Endothelial cell of umbilical vein (primary cell): Measurements from ENCODE around the gene THSD7B. TPM values are rescaled to one million over a fixed set of nuclear protein-coding genes. Genes with fewer than 3 reads are reported as not detected.

ENCODE experiments used
- BruUV-seq: library from RNA; stranded (reverse); fragments of 400-500 nt; replicated peaks from 2 replicates; lab custom pipeline; 2021; lab: Mats Ljungman, UMichigan
- CTCF ChIA-PET: fragments of 300-600, 350-600 bp; sonication (Branson Sonifier 250); formaldehyde crosslinking; loops from one replicate; lab custom pipeline; 2021; ENCODE audit warnings: antibody characterized with exemption, inconsistent platforms; lab: Charles Lee
- POLR2A ChIA-PET: fragments of 300-600, 350-600 bp; sonication (Branson Sonifier 250); formaldehyde crosslinking; loops from one replicate; lab custom pipeline; 2021; ENCODE audit warnings: antibody characterized with exemption, inconsistent platforms; lab: Charles Lee
- DNase-seq: peaks from one replicate; pipeline ENCODE4 v3.0.0-alpha.2; 2011; ENCODE audit warnings: low read depth, low spot score
- FAIRE-seq: peaks from 2 replicates; lab custom pipeline; 2011; peaks lifted over from hg19 to GRCh38; lab: Jason Lieb, UNC
- H2AFZ ChIP-seq: 2 replicates; pipeline ENCODE4 v1.6.0; 2012; ENCODE audit warnings: low read depth, low read length, control low read depth, inconsistent platforms
- H3K27ac ChIP-seq: 2 replicates; pipeline ENCODE4 v1.5.1; 2011; ENCODE audit warnings: low read depth, mild to moderate bottlenecking, control low read depth, low read length, moderate library complexity; ENCODE audit not compliant: insufficient read depth
- H3K27me3 ChIP-seq, 2 experiments: 2 replicates each; pipeline versions ENCODE4 v1.6.0 to v1.6.1; 2011; ENCODE audit warnings: low read length in 2 of 2, mixed read lengths in 1 of 2; ENCODE audit not compliant: control insufficient read depth in 2 of 2, insufficient read depth in 2 of 2
- H3K36me3 ChIP-seq, 2 experiments: 2 replicates in 1 of 2; 3 replicates in 1 of 2; pipeline ENCODE4 v1.5.1; 2011; ENCODE audit warnings: low read length in 2 of 2, mild to moderate bottlenecking in 1 of 2, moderate library complexity in 1 of 2; ENCODE audit not compliant: control insufficient read depth in 2 of 2, insufficient read depth in 2 of 2; ENCODE audit errors: extremely low read depth in 1 of 2
- H3K4me1 ChIP-seq: 3 replicates; pipeline ENCODE4 v1.5.1; 2011; ENCODE audit warnings: mild to moderate bottlenecking, low read length; ENCODE audit not compliant: control insufficient read depth, insufficient read depth; ENCODE audit errors: extremely low read depth
- H3K4me2 ChIP-seq: 2 replicates; pipeline ENCODE4 v1.6.1; 2011; ENCODE audit warnings: low read length, control low read depth, mixed read lengths; ENCODE audit not compliant: insufficient read depth
- H3K4me3 ChIP-seq, 3 experiments: fragments of 200-600 bp in 1 of 3; sonication (generic), shearing (Covaris generic) in 1 of 3; replicated peaks in 1 of 3; 2 replicates each; pipeline ENCODE4 v1.5.1; 2011 to 2016; ENCODE audit warnings: control low read depth in 3 of 3, low read length in 3 of 3, mild to moderate bottlenecking in 2 of 3, inconsistent platforms in 1 of 3, low read depth in 1 of 3, moderate library complexity in 1 of 3; ENCODE audit not compliant: insufficient read depth in 1 of 3
- H3K79me2 ChIP-seq: 2 replicates; pipeline ENCODE4 v1.6.0; 2012; ENCODE audit warnings: low read length, inconsistent platforms; ENCODE audit not compliant: control insufficient read depth, insufficient read depth
- H3K9ac ChIP-seq: replicated peaks from 2 replicates; pipeline ENCODE3; 2011; ENCODE audit warnings: low read length, control low read depth; ENCODE audit not compliant: insufficient read depth; ENCODE audit errors: extremely low read depth
- H3K9me1 ChIP-seq: replicated peaks from 3 replicates; pipeline ENCODE4 v1.6.0; 2011; ENCODE audit warnings: mild to moderate bottlenecking, low read length; ENCODE audit not compliant: control insufficient read depth, insufficient read depth; ENCODE audit errors: extremely low read depth
- H3K9me3 ChIP-seq: replicated peaks from 2 replicates; pipeline ENCODE4 v1.5.1; 2012; ENCODE audit warnings: low read length, inconsistent platforms; ENCODE audit not compliant: control insufficient read depth, insufficient read depth
- H4K20me1 ChIP-seq: replicated peaks from 2 replicates; pipeline ENCODE3; 2011; ENCODE audit warnings: mild to moderate bottlenecking, low read length; ENCODE audit not compliant: control insufficient read depth, insufficient read depth; ENCODE audit errors: extremely low read depth
- EZH2 ChIP-seq: IDR thresholded peaks from 2 replicates; pipeline ENCODE4 v1.6.1; 2012; ENCODE audit warnings: borderline replicate concordance, low read depth, mild to moderate bottlenecking, moderate library complexity, low read length, inconsistent platforms; ENCODE audit not compliant: severe bottlenecking
- FOS ChIP-seq: IDR thresholded peaks from 2 replicates; pipeline ENCODE4 v1.6.1; 2011; ENCODE audit warnings: mild to moderate bottlenecking, low read length, moderate library complexity, borderline replicate concordance; ENCODE audit not compliant: insufficient read depth
- GATA2 ChIP-seq: IDR thresholded peaks from 2 replicates; pipeline ENCODE4 v1.7.0; 2011; ENCODE audit warnings: low read depth, mild to moderate bottlenecking, moderate library complexity, mixed read lengths, low read length; ENCODE audit not compliant: insufficient read length, insufficient read depth
- JUN ChIP-seq: IDR thresholded peaks from 2 replicates; pipeline ENCODE4 v1.6.1; 2011; ENCODE audit warnings: borderline replicate concordance, low read depth; ENCODE audit not compliant: insufficient read length, insufficient read depth
- MYC ChIP-seq: IDR thresholded peaks from one replicate; pipeline ENCODE4 v1.6.1; 2011; ENCODE audit warnings: mild to moderate bottlenecking, low read depth, low read length
- POLR2A ChIP-seq: IDR thresholded peaks from 2 replicates; pipeline ENCODE4 v1.6.1; 2012; ENCODE audit warnings: low read depth, mild to moderate bottlenecking, control low read depth, low read length
- POLR2AphosphoS5 ChIP-seq: IDR thresholded peaks from 2 replicates; pipeline ENCODE4 v1.6.1; 2012; ENCODE audit warnings: low read depth, mild to moderate bottlenecking, control low read depth, low read length, moderate library complexity; ENCODE audit not compliant: insufficient read depth
- dilution Hi-C: fragments of 300-500 bp; cut with MboI; formaldehyde crosslinking; loops from one replicate; pipeline ENCODE4 v1.15.0; 2019; ENCODE audit warnings: low sequenced_read_pairs; ENCODE audit not compliant: extremely low pct_ligation_motif_present
- intact Hi-C: fragments of 100-400 bp; cut with micrococcal nuclease; formaldehyde crosslinking; loops from one replicate; pipeline ENCODE4 v1.10.0; 2022
- polyA plus RNA-seq, 4 experiments: library from polyadenylated mRNA; depleted of rRNA in 3 of 4; stranded (reverse) in 3 of 4; unstranded in 1 of 4; fragments of >200 nt; gene quantifications; 2 replicates each; pipeline versions ENCODE4 v1.2.1 to v1.2.3, GENCODE V29; 2011 to 2012; ENCODE audit warnings: missing spikeins in 1 of 4
- total RNA-seq: library from RNA; stranded (reverse); gene quantifications from 2 replicates; pipeline ENCODE4 v1.2.3, GENCODE V29; 2021
- TF ChIP-seq, protein P1 (sequence below): IDR thresholded peaks from 2 replicates; pipeline ENCODE4 v1.6.1; 2011; ENCODE audit not compliant: insufficient read depth, insufficient read length
- TF ChIP-seq, protein P2 (sequence below), 2 donors: IDR thresholded peaks; 1 replicate in 1 of 2; 2 replicates in 1 of 2; pipeline ENCODE4 v1.5.1; 2011; ENCODE audit warnings: low read length in 2 of 2, mild to moderate bottlenecking in 2 of 2, moderate library complexity in 2 of 2, control low read depth in 1 of 2, inconsistent platforms in 1 of 2, low read depth in 1 of 2; ENCODE audit not compliant: insufficient read depth in 1 of 2; ENCODE audit errors: extremely low read depth in 1 of 2

THSD7B gene
- total and polyA plus RNA-seq, 2 donors (not counting 3 experiments of a cell fraction or from before 2014, with no cell fraction given), result 0.04 TPM; not detected in 1

DNA sequence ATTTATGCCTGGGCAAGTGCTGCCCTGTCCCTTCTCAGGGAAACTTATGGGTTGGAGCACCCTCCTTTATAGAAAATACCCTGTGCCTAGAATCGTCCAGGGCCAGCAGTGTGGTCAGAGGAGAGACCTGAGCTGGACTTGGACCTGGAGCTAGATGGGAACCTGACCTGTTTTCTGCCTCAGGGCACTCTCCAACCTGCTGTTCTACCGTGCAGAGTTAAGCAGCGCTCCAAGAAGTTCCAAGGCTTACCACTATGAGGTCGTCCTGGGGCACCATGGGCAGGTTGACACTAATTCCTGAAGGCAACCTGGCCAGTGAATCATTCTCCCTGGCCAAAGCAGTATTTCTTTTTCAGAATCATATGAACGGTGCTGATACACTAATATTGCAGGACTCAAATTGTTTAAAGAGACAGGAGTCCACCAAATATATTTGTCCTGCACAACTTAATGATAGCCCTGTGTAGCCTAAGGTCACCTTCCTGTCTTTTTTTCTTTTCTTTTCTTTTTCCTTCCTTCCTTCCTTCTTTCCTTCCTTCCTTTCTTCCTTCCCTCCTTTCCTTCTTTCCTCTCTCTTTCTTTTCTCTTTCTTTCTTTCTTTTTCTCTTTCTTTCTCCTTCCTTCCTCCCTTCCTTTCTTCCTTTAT, 743.5 kb downstream of the THSD7B start:
- dilution Hi-C loops, result no loop called here
- FAIRE-seq, result no peak
- H3K27ac ChIP-seq, result no peak overlapping the region

More for the DNA sequence above, 743.5 kb downstream of the THSD7B start:
- TF ChIP-seq GATA2 (no peak), POLR2AphosphoS5 (no peak), MYC (no peak), POLR2A (no peak), JUN (no peak), FOS (no peak), EZH2 (no peak)
- TF ChIP-seq, protein P1, sequence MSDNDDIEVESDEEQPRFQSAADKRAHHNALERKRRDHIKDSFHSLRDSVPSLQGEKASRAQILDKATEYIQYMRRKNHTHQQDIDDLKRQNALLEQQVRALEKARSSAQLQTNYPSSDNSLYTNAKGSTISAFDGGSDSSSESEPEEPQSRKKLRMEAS, result no peak
- TF ChIP-seq, protein P2, sequence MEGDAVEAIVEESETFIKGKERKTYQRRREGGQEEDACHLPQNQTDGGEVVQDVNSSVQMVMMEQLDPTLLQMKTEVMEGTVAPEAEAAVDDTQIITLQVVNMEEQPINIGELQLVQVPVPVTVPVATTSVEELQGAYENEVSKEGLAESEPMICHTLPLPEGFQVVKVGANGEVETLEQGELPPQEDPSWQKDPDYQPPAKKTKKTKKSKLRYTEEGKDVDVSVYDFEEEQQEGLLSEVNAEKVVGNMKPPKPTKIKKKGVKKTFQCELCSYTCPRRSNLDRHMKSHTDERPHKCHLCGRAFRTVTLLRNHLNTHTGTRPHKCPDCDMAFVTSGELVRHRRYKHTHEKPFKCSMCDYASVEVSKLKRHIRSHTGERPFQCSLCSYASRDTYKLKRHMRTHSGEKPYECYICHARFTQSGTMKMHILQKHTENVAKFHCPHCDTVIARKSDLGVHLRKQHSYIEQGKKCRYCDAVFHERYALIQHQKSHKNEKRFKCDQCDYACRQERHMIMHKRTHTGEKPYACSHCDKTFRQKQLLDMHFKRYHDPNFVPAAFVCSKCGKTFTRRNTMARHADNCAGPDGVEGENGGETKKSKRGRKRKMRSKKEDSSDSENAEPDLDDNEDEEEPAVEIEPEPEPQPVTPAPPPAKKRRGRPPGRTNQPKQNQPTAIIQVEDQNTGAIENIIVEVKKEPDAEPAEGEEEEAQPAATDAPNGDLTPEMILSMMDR (IDR thresholded peaks at IDR 0.05; ENCODE audit: extremely low read depth in 1 of 2, insufficient read depth in 1 of 2, low read depth in 1 of 2, low read length in 2 of 2), result no peak
- BruUV-seq, result no TSS peak
- no peaks in the 10 kb centered on the region for H3K36me3 ChIP-seq
- no peaks in the 10 kb centered on the region for H3K79me2 ChIP-seq
- DNase-seq, result no peak
- H3K9ac ChIP-seq, result no peak overlapping the region
- intact Hi-C loops, result no loop called here
- no peak overlapping the region for H2AFZ ChIP-seq
- no peak overlapping the region for H3K4me2 ChIP-seq
- no peaks in the 10 kb centered on the region for H3K9me1 ChIP-seq
- H3K4me1 ChIP-seq, result no peaks in the 10 kb centered on the region
- no peaks in the 10 kb centered on the region for H3K9me3 ChIP-seq
- CTCF ChIA-PET, result no interaction called here
- no peak overlapping the region for H3K4me3 ChIP-seq
- no peaks in the 10 kb centered on the region for H4K20me1 ChIP-seq
- H3K27me3 ChIP-seq, result no peaks in the 10 kb centered on the region
- POLR2A ChIA-PET, result no interaction called here
